ENCODE data around the gene UGT2A3. TPM values are rescaled to one million over a fixed set of nuclear protein-coding genes. Genes with fewer than 3 reads are reported as not detected.
"Not testable (repeated sequence)": the region's sequence is repeated elsewhere in the genome, so short reads cannot be mapped to it uniquely, and the experiment has no call there.

Gene UGT2A3
- total RNA-seq, result not detected

- DNase-seq, result no peak
Observed at GRCh38 chr4:68951078-68951805, at the start of gene UGT2A3. Gene UGT2A3, minus strand, starts transcription at chr4:68951804. Its CDS starts 44 bp downstream, at chr4:68951760.

DNA sequence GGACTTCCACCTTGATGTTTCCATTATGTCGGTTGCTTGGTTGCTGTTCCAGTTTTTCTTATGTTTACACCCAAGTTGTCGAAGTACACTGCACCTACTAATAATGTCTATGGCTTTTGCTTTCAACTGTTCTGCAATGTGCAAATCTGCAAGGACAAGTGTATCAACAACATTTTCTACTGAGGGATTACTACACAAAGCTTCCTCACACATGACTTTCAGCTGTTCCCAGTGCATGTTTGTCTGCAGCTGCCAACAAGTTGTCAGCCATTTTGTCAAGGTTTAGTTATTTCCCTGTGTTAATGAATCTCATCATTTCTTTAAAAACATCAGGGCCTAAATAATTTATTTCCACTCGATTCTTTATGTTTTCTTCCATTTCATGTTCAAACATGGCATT, 45.4 kb upstream of the UGT2A3 start:
- no peak for DNase-seq

DNA sequence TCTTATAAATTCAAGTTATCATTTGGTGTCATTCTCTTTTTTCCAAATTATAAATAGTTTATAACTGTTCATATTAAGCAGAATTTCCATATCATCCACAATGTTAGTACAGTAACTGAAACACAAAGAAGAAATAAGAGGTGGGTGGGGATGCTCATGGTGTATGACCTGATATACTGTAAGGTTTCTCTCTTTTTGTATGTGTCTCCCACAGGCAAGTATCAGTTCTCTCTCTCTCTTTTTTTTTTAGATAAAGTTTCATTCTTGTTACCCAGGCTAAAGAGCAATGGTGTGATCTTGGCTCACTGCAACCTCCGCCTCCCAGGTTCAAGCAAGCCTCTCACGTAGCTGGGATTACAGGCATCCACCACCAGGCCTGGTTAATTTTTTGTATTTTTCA, 43.7 kb upstream of the UGT2A3 start:
- DNase-seq, result no peak

- no peak for DNase-seq
Observed at GRCh38 chr4:68987007-68987406, 35.4 kb upstream of the UGT2A3 start.

- DNase-seq, result no peak
Observed at GRCh38 chr4:68985442-68985841, 33.8 kb upstream of the UGT2A3 start.

- no peak for DNase-seq
Observed at GRCh38 chr4:68984947-68985346, 33.3 kb upstream of the UGT2A3 start.

GRCh38 chr4:68963374-68963773, 11.8 kb upstream of the UGT2A3 start:
- no peak for DNase-seq

- DNase-seq, result no peak
Observed at GRCh38 chr4:68962868-68963267, 11.3 kb upstream of the UGT2A3 start.

GRCh38 chr4:68960294-68961163, 8.9 kb upstream of the UGT2A3 start:
- no peak for DNase-seq

DNA sequence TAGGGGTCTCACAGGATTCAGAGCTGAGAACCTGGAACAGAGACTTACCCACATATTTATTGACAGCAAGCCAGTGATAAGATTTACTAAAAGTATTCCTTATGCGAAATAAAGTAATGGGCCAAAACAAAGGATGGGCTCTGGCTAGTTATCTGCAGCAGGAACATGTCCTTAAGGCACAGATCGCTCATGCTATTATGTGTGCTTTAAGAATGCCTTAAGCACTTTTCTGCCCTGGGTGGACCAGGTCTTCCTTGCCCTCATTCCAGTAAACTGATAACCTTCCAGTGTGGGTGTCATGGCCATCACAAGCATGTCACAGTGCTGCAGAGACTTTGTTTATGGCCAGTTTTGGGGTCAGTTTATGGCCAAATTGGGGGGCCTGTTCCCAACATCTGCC, 7.5 kb upstream of the UGT2A3 start:
- DNase-seq, result not testable (repeated sequence)

- DNase-seq, result no peak
Observed at GRCh38 chr4:68954126-68954525, 2.5 kb upstream of the UGT2A3 start.

GRCh38 chr4:68953056-68953596, 1.5 kb upstream of the UGT2A3 start:
- DNase-seq, result no peak

- DNase-seq, result no peak
Observed at GRCh38 chr4:68951806-68952585, 392 bp upstream of the UGT2A3 start.

- no peak for DNase-seq
Observed at GRCh38 chr4:68950033-68950432, 1.6 kb downstream of the UGT2A3 start.

DNA sequence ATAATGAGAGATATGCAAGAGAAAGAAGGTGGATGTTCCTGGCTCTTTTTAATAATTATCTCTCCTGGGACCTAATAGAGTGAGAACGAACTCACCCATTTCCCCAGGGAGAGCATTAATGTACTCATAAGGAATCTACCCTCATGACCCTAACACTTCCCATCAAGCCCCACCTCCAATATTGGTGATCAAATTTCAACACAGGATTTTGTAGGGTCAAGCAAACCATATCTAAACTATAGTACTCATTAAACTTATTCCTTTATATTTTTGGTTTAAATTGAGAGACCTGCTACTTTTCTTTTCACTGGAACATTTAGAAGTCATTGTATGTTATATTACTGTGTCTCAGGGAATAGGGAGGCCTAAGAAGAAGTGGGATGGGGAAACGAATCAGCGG, 2.6 kb downstream of the UGT2A3 start:
- no peak for DNase-seq

DNA sequence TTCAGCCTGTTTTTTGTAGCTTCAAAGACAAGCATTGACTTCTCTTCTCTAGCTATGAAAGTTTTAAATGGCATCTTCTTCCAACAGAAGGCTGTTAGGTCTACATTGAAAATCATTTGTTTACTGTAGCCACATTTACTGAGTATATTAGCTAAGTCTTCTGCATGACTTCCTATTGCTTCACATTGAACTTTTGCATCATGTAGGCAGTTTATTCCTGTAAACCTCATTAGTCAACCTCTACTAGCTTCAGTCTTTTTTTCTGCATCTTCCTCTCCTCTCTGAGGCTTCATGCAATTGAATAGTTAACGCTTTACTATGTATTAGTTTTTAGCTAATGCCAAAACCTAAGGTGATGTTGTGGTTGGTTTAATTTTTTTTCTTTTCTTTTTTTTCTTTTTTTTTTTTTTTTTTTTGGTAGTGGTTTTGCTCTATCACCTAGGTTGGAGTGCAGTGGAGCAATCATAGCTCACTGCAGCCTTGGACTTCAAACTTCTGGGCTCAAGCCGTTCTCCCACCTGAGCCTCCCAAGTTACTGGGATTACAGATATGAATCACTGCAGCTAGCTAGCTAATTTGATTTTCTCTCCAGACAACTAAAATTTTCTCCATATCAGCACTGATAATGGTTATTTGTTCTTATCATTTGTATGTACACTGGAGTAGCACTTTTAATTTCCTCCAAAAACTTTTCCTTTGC, 3.4 kb downstream of the UGT2A3 start:
- no peak for DNase-seq

DNA sequence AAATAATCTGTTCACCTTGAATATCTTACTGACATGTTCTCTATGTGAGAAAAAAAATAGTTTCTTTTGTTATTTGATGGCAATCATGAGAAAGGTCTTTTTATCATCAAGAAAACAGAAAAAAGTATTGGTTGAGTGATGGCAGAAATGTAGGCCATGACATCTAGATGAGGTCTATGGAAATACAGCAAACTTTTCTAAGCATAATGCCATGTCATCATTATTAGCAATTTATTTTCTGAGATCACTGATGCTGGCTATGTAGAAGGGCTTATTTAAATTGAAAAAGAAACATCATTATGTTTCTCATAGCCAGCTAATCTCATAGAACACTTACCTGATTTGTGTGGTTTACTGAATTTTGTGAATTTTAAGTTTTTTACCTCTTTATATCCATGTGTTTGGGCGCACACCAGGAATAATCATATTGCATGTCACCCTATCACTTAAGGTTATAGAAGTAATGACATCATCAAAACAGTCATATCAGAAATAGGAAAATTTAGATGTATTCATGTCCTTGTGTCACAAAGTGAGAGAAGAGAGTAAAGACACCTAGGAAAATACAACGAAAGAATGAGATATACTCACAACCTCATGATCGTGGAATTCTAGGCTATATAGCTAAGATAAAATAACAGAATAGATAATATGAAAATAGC, 22.4 kb downstream of the UGT2A3 start:
- no peak for DNase-seq

DNA sequence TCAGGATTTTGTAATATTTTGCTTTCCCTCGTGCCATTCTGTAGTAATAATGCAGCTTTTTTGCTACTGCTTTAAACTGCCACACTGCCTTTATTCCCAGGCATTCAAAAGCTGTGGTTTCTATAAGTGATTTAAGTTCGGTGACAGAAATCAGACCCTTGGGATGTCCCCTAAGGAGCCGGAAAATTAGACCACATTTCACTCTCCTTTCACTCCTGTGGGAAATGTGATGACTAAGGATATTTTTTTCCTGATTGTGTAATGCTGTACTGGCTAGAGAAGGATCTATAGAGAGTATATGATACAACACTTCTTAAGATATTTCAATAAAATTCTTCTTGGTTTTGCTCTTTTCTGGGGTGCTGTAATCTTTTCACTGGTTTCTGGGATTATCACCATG, 24.4 kb downstream of the UGT2A3 start:
- no peak for DNase-seq

GRCh38 chr4:68922202-68922601, 29.4 kb downstream of the UGT2A3 start:
- DNase-seq, result not testable (repeated sequence)

- DNase-seq, result no peak
Observed at GRCh38 chr4:68921051-68921450, 30.6 kb downstream of the UGT2A3 start.

GRCh38 chr4:68917016-68917415, 34.6 kb downstream of the UGT2A3 start:
- DNase-seq, result no peak
